ENCODE results near the gene MAP4.

MAP4 gene

GRCh38 chr3:47859956-47860605, 156.1 kb downstream of the MAP4 start:
- H3K27me3 ChIP-seq (ENCODE audit: insufficient read depth, low read length, poor library complexity, severe bottlenecking) = no peaks in the 10 kb centered on the region
- no peaks in the 10 kb centered on the region for H3F3A ChIP-seq (ENCODE audit: low read depth)
- H3K9me2 ChIP-seq (replicated peaks; ENCODE audit: low read depth, low read length) = no peaks in the 10 kb centered on the region
- H3K79me2 ChIP-seq (ENCODE audit: insufficient read depth, low read length) = no peaks in the 10 kb centered on the region
- H3K4me3 ChIP-seq (ENCODE audit: low read length, poor library complexity, severe bottlenecking) = no peak overlapping the region
- no peak overlapping the region for H3K4me2 ChIP-seq (ENCODE audit: low read depth, low read length, poor library complexity, severe bottlenecking)
- H3K9ac ChIP-seq (ENCODE audit: low read depth, low read length, poor library complexity, severe bottlenecking) = no peak overlapping the region
- TF ChIP-seq CTCF (conservative IDR thresholded peaks at IDR 0.05; ENCODE audit: low read length) = no peak
- TF ChIP-seq EZH2phosphoT487 (IDR thresholded peaks at IDR 0.05; ENCODE audit: borderline replicate concordance) = no peak
- H2AFZ ChIP-seq (ENCODE audit: low read length) = no peak overlapping the region
- H3K4me1 ChIP-seq (ENCODE audit: insufficient read depth, low read length, poor library complexity, severe bottlenecking) = no peaks in the 10 kb centered on the region
- H4K20me1 ChIP-seq (ENCODE audit: insufficient read depth, low read length, poor library complexity, severe bottlenecking) = no peaks in the 10 kb centered on the region
- H3K9me3 ChIP-seq (ENCODE audit: insufficient read depth, low read depth, low read length) = no peaks in the 10 kb centered on the region
- H3K36me3 ChIP-seq (ENCODE audit: insufficient read depth, low read length) = peaks cover 15% of the 10 kb centered on the region; the same call in 1 of the 2 replicates

- no peak overlapping the region for H2AFZ ChIP-seq (ENCODE audit: low read length)
These were observed 159.1 kb downstream of the MAP4 start for GRCh38 chr3:47857151-47857550.

GRCh38 chr3:47856669-47857068, 159.5 kb downstream of the MAP4 start:
- Histone ChIP-seq H3K9me2 (replicated peaks; ENCODE audit: low read depth, low read length) (no peaks in the 10 kb centered on the region), H3F3A (ENCODE audit: low read depth) (no peaks in the 10 kb centered on the region), H3K9me3 (ENCODE audit: insufficient read depth, low read depth, low read length) (no peaks in the 10 kb centered on the region), H2AFZ (ENCODE audit: low read length) (no peak overlapping the region), H3K4me3 (ENCODE audit: low read length, poor library complexity, severe bottlenecking) (no peak overlapping the region), H3K9ac (ENCODE audit: low read depth, low read length, poor library complexity, severe bottlenecking) (no peak overlapping the region), H3K79me2 (ENCODE audit: insufficient read depth, low read length) (no peaks in the 10 kb centered on the region), H3K36me3 (ENCODE audit: insufficient read depth, low read length) (peaks cover 21% of the 10 kb centered on the region; the same call in 1 of the 2 replicates), H3K4me2 (ENCODE audit: low read depth, low read length, poor library complexity, severe bottlenecking) (no peak overlapping the region), H4K20me1 (ENCODE audit: insufficient read depth, low read length, poor library complexity, severe bottlenecking) (no peaks in the 10 kb centered on the region), H3K4me1 (ENCODE audit: insufficient read depth, low read length, poor library complexity, severe bottlenecking) (no peaks in the 10 kb centered on the region), H3K27me3 (ENCODE audit: insufficient read depth, low read length, poor library complexity, severe bottlenecking) (no peaks in the 10 kb centered on the region)
- TF ChIP-seq EZH2phosphoT487 (IDR thresholded peaks at IDR 0.05; ENCODE audit: borderline replicate concordance) = no peak
- TF ChIP-seq CTCF (conservative IDR thresholded peaks at IDR 0.05; ENCODE audit: low read length) = no peak

More at GRCh38 chr3:47857151-47857550, 159.1 kb downstream of the MAP4 start:
- Histone ChIP-seq H4K20me1 (ENCODE audit: insufficient read depth, low read length, poor library complexity, severe bottlenecking) (no peaks in the 10 kb centered on the region), H3K4me2 (ENCODE audit: low read depth, low read length, poor library complexity, severe bottlenecking) (no peak overlapping the region), H3K9me2 (replicated peaks; ENCODE audit: low read depth, low read length) (no peaks in the 10 kb centered on the region), H3K79me2 (ENCODE audit: insufficient read depth, low read length) (no peaks in the 10 kb centered on the region), H3K4me3 (ENCODE audit: low read length, poor library complexity, severe bottlenecking) (no peak overlapping the region), H3K4me1 (ENCODE audit: insufficient read depth, low read length, poor library complexity, severe bottlenecking) (no peaks in the 10 kb centered on the region), H3K36me3 (ENCODE audit: insufficient read depth, low read length) (peaks cover 20% of the 10 kb centered on the region; the same call in 1 of the 2 replicates), H3K27me3 (ENCODE audit: insufficient read depth, low read length, poor library complexity, severe bottlenecking) (no peaks in the 10 kb centered on the region), H3K9me3 (ENCODE audit: insufficient read depth, low read depth, low read length) (no peaks in the 10 kb centered on the region), H3K9ac (ENCODE audit: low read depth, low read length, poor library complexity, severe bottlenecking) (no peak overlapping the region), H3F3A (ENCODE audit: low read depth) (no peaks in the 10 kb centered on the region)
- TF ChIP-seq CTCF (conservative IDR thresholded peaks at IDR 0.05; ENCODE audit: low read length) (no peak), EZH2phosphoT487 (IDR thresholded peaks at IDR 0.05; ENCODE audit: borderline replicate concordance) (no peak)

Data from Loucy (cell line).